ENCODE data around the gene ROMO1.
A peak's percentile ranks its signal among the peaks of the same experiment; 100 is the strongest.
"Not testable (repeated sequence)": the region's sequence is repeated elsewhere in the genome, so short reads cannot be mapped to it uniquely, and the experiment has no call there.

ROMO1 gene

DNA sequence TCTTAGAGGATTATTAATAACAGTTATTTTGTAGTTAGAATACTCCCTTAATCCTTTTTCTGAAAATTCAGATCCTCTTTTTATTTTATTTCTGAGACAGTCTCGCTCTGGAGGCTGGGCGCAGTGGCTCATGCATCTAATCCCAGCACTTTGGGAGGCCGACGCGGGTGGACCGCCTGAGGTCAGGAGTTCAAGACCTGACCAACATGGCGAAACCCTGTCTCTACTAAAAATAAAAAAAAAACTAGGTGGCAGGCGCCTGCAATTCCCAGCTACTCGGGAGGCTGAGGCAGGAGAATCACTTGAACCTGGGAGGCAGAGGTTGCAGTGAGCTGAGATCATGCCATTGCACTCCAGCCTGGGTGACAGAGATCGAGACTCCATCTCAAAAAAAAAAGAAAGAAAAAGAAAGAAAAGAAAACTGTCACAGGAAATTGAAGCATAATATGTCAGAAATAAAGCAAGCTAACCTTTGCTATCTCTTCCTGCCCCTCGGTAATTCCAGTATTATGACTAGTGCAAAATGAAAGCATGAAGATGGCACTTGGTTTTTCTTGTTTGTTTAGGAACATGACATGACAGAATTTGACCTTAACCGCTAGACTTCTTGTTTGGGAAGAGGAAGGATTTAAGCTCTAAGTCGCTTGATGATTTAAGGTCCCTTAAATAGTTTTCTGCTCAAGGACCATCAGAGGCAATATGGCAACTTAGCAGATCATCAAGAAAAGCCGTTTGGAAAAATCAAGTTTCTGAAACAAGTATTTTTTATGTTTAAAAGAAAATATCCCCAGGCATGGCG, 44.7 kb downstream of the ROMO1 start:
- H3K4me3 ChIP-seq (ENCODE audit: low read length), result no peak overlapping the region
- peaks cover 5% of the 10 kb centered on the region for H3K36me3 ChIP-seq (ENCODE audit: control insufficient read depth, insufficient read depth, low read length)
- no peak for DNase-seq
- H3K4ac ChIP-seq (ENCODE audit: low read depth, low read length), result no peak overlapping the region
- H4K8ac ChIP-seq (ENCODE audit: low read depth, low read length), result no peak overlapping the region
- no peak overlapping the region for H2BK15ac ChIP-seq (replicated peaks; ENCODE audit: low read depth)
- H3K79me2 ChIP-seq (ENCODE audit: control insufficient read depth, insufficient read depth, low read length), result peaks cover 25% of the 10 kb centered on the region
- H2BK120ac ChIP-seq (ENCODE audit: low read depth, low read length), result no peak overlapping the region
- H3K27ac ChIP-seq (ENCODE audit: low read depth, low read length), result no peak overlapping the region
- no peak overlapping the region for H3K23ac ChIP-seq (ENCODE audit: low read length)
- no peak overlapping the region for H2BK5ac ChIP-seq (ENCODE audit: low read length)
- H3K56ac ChIP-seq (ENCODE audit: low read length), result peak overlapping the region; percentile 28
- H3K4me2 ChIP-seq (ENCODE audit: low read length), result no peak overlapping the region
- peaks cover 4% of the 10 kb centered on the region for H3K4me1 ChIP-seq (ENCODE audit: control insufficient read depth, low read depth, low read length)
- H3K18ac ChIP-seq (ENCODE audit: low read length), result no peak overlapping the region
- peaks cover 1% of the 10 kb centered on the region for H3K79me1 ChIP-seq (ENCODE audit: low read length)
- H3K27me3 ChIP-seq (ENCODE audit: insufficient read depth, low read length, poor library complexity), result no peaks in the 10 kb centered on the region
- WGBS (ENCODE audit: extremely low coverage, insufficient coverage, low lambda C conversion rate), result no CpG with 5 or more reads among the region's 15 CpGs
- no peak overlapping the region for H2AK5ac ChIP-seq (ENCODE audit: low read length)
- H4K5ac ChIP-seq (ENCODE audit: low read length), result no peak overlapping the region
- no peak overlapping the region for H3K9ac ChIP-seq (ENCODE audit: low read length)

DNA sequence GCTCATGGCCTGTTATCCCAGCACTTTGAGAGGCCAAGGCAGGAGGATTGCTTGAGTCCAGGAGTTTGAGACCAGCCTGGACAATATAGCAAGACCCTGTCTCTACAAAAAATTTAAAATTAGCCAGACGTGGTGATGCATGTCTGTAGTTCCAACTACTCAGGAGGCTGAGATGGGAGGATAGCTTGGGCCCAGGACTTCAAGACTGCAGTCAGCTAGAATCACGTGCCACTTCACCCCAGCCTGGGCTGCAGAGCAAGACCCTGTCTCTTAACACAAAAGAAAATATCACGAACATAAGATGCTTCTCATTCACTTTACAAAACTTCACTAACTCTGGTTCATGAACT, 45.3 kb downstream of the ROMO1 start:
- H3K4ac ChIP-seq (ENCODE audit: low read depth, low read length); H3K27ac ChIP-seq (ENCODE audit: low read depth, low read length); H2AK5ac ChIP-seq (ENCODE audit: low read length); H3K18ac ChIP-seq (ENCODE audit: low read length); H2BK120ac ChIP-seq (ENCODE audit: low read depth, low read length); H4K5ac ChIP-seq (ENCODE audit: low read length); H3K23ac ChIP-seq (ENCODE audit: low read length); H3K4me1 ChIP-seq (ENCODE audit: control insufficient read depth, low read depth, low read length); H3K9ac ChIP-seq (ENCODE audit: low read length); H3K79me1 ChIP-seq (ENCODE audit: low read length); H3K36me3 ChIP-seq (ENCODE audit: control insufficient read depth, insufficient read depth, low read length); H3K27me3 ChIP-seq (ENCODE audit: insufficient read depth, low read length, poor library complexity); H3K56ac ChIP-seq (ENCODE audit: low read length); H2BK5ac ChIP-seq (ENCODE audit: low read length); H2BK15ac ChIP-seq (replicated peaks; ENCODE audit: low read depth); DNase-seq; H3K4me2 ChIP-seq (ENCODE audit: low read length); H3K4me3 ChIP-seq (ENCODE audit: low read length); H4K8ac ChIP-seq (ENCODE audit: low read depth, low read length): not testable (repeated sequence)
- H3K79me2 ChIP-seq (ENCODE audit: control insufficient read depth, insufficient read depth, low read length), result peaks cover 22% of the 10 kb centered on the region
- WGBS (ENCODE audit: extremely low coverage, insufficient coverage, low lambda C conversion rate), result no CpG with 5 or more reads among the region's 3 CpGs

All from mesendoderm (in vitro differentiated cells).